ENCODE data around the gene TP63. TPM values are rescaled to one million over a fixed set of nuclear protein-coding genes. Genes with fewer than 3 reads are reported as not detected.

The TP63 gene
- total and polyA plus RNA-seq, 2 donors (not counting 3 experiments of a cell fraction or from before 2014, with no cell fraction given) = not detected

- Histone ChIP-seq H4K20me1 (replicated peaks; ENCODE audit: control insufficient read depth, extremely low read depth, insufficient read depth, low read length) (no peaks in the 10 kb centered on the region), H3K79me2 (ENCODE audit: control insufficient read depth, insufficient read depth, low read length) (no peaks in the 10 kb centered on the region), H3K4me3 (replicated peaks in 1 of 3; ENCODE audit: insufficient read depth in 1 of 3, low read depth in 1 of 3, low read length in 3 of 3) (no peak overlapping the region), H3K9me3 (replicated peaks; ENCODE audit: control insufficient read depth, insufficient read depth, low read length) (no peaks in the 10 kb centered on the region), H3K27ac (ENCODE audit: insufficient read depth, low read depth, low read length) (peak overlapping the region; percentile 90), H2AFZ (ENCODE audit: low read depth, low read length) (no peak overlapping the region), H3K27me3 (ENCODE audit: control insufficient read depth in 2 of 2, insufficient read depth in 2 of 2, low read length in 2 of 2) (no peaks in the 10 kb centered on the region), H3K36me3 (ENCODE audit: control insufficient read depth in 2 of 2, extremely low read depth in 1 of 2, insufficient read depth in 2 of 2, low read length in 2 of 2) (no peaks in the 10 kb centered on the region), H3K4me1 (ENCODE audit: control insufficient read depth, extremely low read depth, insufficient read depth, low read length) (peaks cover 24% of the 10 kb centered on the region), H3K9me1 (replicated peaks; ENCODE audit: control insufficient read depth, extremely low read depth, insufficient read depth, low read length) (no peaks in the 10 kb centered on the region), H3K4me2 (ENCODE audit: insufficient read depth, low read length) (no peak overlapping the region), H3K9ac (replicated peaks; ENCODE audit: extremely low read depth, insufficient read depth, low read length) (no peak overlapping the region)
- dilution Hi-C loops (cut with MboI; ENCODE audit: extremely low pct_ligation_motif_present, low sequenced_read_pairs) = no loop called here
- DNase-seq (ENCODE audit: low read depth, low spot score) (no peak), FAIRE-seq (no peak)
- no peak for TF ChIP-seq JUN (IDR thresholded peaks at IDR 0.05; ENCODE audit: borderline replicate concordance, insufficient read depth, insufficient read length, low read depth)
- no peak for TF ChIP-seq GATA2 (IDR thresholded peaks at IDR 0.05; ENCODE audit: insufficient read depth, insufficient read length, low read depth, low read length)
- TF ChIP-seq MYC (IDR thresholded peaks at IDR 0.05; ENCODE audit: low read depth, low read length) = no peak
- TF ChIP-seq, protein P1, sequence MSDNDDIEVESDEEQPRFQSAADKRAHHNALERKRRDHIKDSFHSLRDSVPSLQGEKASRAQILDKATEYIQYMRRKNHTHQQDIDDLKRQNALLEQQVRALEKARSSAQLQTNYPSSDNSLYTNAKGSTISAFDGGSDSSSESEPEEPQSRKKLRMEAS (IDR thresholded peaks at IDR 0.05; ENCODE audit: insufficient read depth, insufficient read length) = no peak
- no peak for TF ChIP-seq FOS (IDR thresholded peaks at IDR 0.05; ENCODE audit: borderline replicate concordance, insufficient read depth, low read length)
- TF ChIP-seq EZH2 (IDR thresholded peaks at IDR 0.05; ENCODE audit: borderline replicate concordance, low read depth, low read length, severe bottlenecking) = no peak
- ChIA-PET POLR2A (no interaction called here), CTCF (interaction anchor here (2.6 kb wide), 1 partner anchor 39 kb away, joined by 9 read pairs; no protein-coding TSS in a partner anchor)
- BruUV-seq (replicated peaks) = no TSS peak
- intact Hi-C loops (cut with micrococcal nuclease) = loop anchor here (10.0 kb wide), 1 partner anchor 655 kb away; no protein-coding TSS in a partner anchor
Measured at GRCh38 chr3:189909573-189909972, 278.4 kb downstream of the TP63 start.

- H3K9me1 ChIP-seq (replicated peaks; ENCODE audit: control insufficient read depth, extremely low read depth, insufficient read depth, low read length) = no peaks in the 10 kb centered on the region
- BruUV-seq (replicated peaks) = no TSS peak
- dilution Hi-C loops (cut with MboI; ENCODE audit: extremely low pct_ligation_motif_present, low sequenced_read_pairs) = no loop called here
- H3K36me3 ChIP-seq (ENCODE audit: control insufficient read depth in 2 of 2, extremely low read depth in 1 of 2, insufficient read depth in 2 of 2, low read length in 2 of 2) = no peaks in the 10 kb centered on the region
- no peak overlapping the region for H2AFZ ChIP-seq (ENCODE audit: low read depth, low read length)
- peaks cover 24% of the 10 kb centered on the region for H3K4me1 ChIP-seq (ENCODE audit: control insufficient read depth, extremely low read depth, insufficient read depth, low read length)
- no peak overlapping the region for H3K4me3 ChIP-seq (replicated peaks in 1 of 3; ENCODE audit: insufficient read depth in 1 of 3, low read depth in 1 of 3, low read length in 3 of 3)
- H3K79me2 ChIP-seq (ENCODE audit: control insufficient read depth, insufficient read depth, low read length) = no peaks in the 10 kb centered on the region
- ChIA-PET CTCF (no interaction called here), POLR2A (no interaction called here)
- intact Hi-C loops (cut with micrococcal nuclease) = no loop called here
- no peak overlapping the region for H3K4me2 ChIP-seq (ENCODE audit: insufficient read depth, low read length)
- no peak for DNase-seq (ENCODE audit: low read depth, low spot score)
- no peak for TF ChIP-seq POLR2AphosphoS5 (IDR thresholded peaks at IDR 0.05; ENCODE audit: insufficient read depth, low read depth, low read length)
- TF ChIP-seq, protein P2, sequence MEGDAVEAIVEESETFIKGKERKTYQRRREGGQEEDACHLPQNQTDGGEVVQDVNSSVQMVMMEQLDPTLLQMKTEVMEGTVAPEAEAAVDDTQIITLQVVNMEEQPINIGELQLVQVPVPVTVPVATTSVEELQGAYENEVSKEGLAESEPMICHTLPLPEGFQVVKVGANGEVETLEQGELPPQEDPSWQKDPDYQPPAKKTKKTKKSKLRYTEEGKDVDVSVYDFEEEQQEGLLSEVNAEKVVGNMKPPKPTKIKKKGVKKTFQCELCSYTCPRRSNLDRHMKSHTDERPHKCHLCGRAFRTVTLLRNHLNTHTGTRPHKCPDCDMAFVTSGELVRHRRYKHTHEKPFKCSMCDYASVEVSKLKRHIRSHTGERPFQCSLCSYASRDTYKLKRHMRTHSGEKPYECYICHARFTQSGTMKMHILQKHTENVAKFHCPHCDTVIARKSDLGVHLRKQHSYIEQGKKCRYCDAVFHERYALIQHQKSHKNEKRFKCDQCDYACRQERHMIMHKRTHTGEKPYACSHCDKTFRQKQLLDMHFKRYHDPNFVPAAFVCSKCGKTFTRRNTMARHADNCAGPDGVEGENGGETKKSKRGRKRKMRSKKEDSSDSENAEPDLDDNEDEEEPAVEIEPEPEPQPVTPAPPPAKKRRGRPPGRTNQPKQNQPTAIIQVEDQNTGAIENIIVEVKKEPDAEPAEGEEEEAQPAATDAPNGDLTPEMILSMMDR (IDR thresholded peaks at IDR 0.05; ENCODE audit: extremely low read depth in 1 of 2, insufficient read depth in 1 of 2, low read depth in 1 of 2, low read length in 2 of 2) = no peak
- TF ChIP-seq POLR2A (IDR thresholded peaks at IDR 0.05; ENCODE audit: low read depth, low read length) = no peak
- TF ChIP-seq JUN (IDR thresholded peaks at IDR 0.05; ENCODE audit: borderline replicate concordance, insufficient read depth, insufficient read length, low read depth) = no peak
- TF ChIP-seq, protein P1 (IDR thresholded peaks at IDR 0.05; ENCODE audit: insufficient read depth, insufficient read length) = no peak
- no peak for TF ChIP-seq EZH2 (IDR thresholded peaks at IDR 0.05; ENCODE audit: borderline replicate concordance, low read depth, low read length, severe bottlenecking)
- TF ChIP-seq FOS (IDR thresholded peaks at IDR 0.05; ENCODE audit: borderline replicate concordance, insufficient read depth, low read length) = no peak
- TF ChIP-seq MYC (IDR thresholded peaks at IDR 0.05; ENCODE audit: low read depth, low read length) = no peak
- no peak for TF ChIP-seq GATA2 (IDR thresholded peaks at IDR 0.05; ENCODE audit: insufficient read depth, insufficient read length, low read depth, low read length)
- no peaks in the 10 kb centered on the region for H3K9me3 ChIP-seq (replicated peaks; ENCODE audit: control insufficient read depth, insufficient read depth, low read length)
- no peaks in the 10 kb centered on the region for H4K20me1 ChIP-seq (replicated peaks; ENCODE audit: control insufficient read depth, extremely low read depth, insufficient read depth, low read length)
- no peak for FAIRE-seq
- H3K9ac ChIP-seq (replicated peaks; ENCODE audit: extremely low read depth, insufficient read depth, low read length) = no peak overlapping the region
- no peak overlapping the region for H3K27ac ChIP-seq (ENCODE audit: insufficient read depth, low read depth, low read length)
- H3K27me3 ChIP-seq (ENCODE audit: control insufficient read depth in 2 of 2, insufficient read depth in 2 of 2, low read length in 2 of 2) = no peaks in the 10 kb centered on the region
Measured at GRCh38 chr3:189911001-189911400, 279.8 kb downstream of the TP63 start.

All from endothelial cell of umbilical vein (primary cell).